VCaP (cell line): Measurements from ENCODE around the gene CEACAM5.

Experiments
- H3K27ac ChIP-seq: fragments of 450-650 bp; 2 replicates; pipeline ENCODE4 v1.5.1; 2017
- CTCF ChIP-seq: fragments of 450-650 bp; conservative IDR thresholded peaks from 2 replicates; pipeline ENCODE4 v1.5.1; 2017; ENCODE audit warnings: mild to moderate bottlenecking, moderate library complexity

The CEACAM5 gene

GRCh38 chr19:41708481-41708880 is at the start of gene CEACAM5:
Gene CEACAM5, plus strand, starts transcription at chr19:41708626. Its CDS starts 106 bp downstream, at chr19:41708732.
- TF ChIP-seq CTCF: no peak
- no peak within 1 kb of the TSS for H3K27ac ChIP-seq

- no peak overlapping the region for H3K27ac ChIP-seq
- TF ChIP-seq CTCF: no peak
Observed at GRCh38 chr19:41666075-41666474, 42.4 kb upstream of the CEACAM5 start.

GRCh38 chr19:41668315-41668714 is 40.1 kb upstream of the CEACAM5 start:
- TF ChIP-seq CTCF: no peak
- H3K27ac ChIP-seq: no peak overlapping the region

- TF ChIP-seq CTCF: no peak
- no peak overlapping the region for H3K27ac ChIP-seq
Observed at GRCh38 chr19:41670755-41671154, 37.7 kb upstream of the CEACAM5 start.

- TF ChIP-seq CTCF: no peak
Observed at GRCh38 chr19:41671486-41671885, 36.9 kb upstream of the CEACAM5 start.

GRCh38 chr19:41682437-41682836 is 26.0 kb upstream of the CEACAM5 start:
- TF ChIP-seq CTCF: no peak
- H3K27ac ChIP-seq: no peak overlapping the region

More at GRCh38 chr19:41671486-41671885, 36.9 kb upstream of the CEACAM5 start:
- no peak overlapping the region for H3K27ac ChIP-seq

GRCh38 chr19:41687419-41687818 is 21.0 kb upstream of the CEACAM5 start:
- no peak overlapping the region for H3K27ac ChIP-seq
- TF ChIP-seq CTCF: no peak

- no peak within 1 kb of the TSS for H3K27ac ChIP-seq
- no peak for TF ChIP-seq CTCF
Observed at GRCh38 chr19:41688098-41688497, 20.3 kb upstream of the CEACAM5 start, which contains the start of gene CEACAM7. Gene CEACAM7, minus strand, starts transcription at chr19:41688270. Its CDS starts 105 bp downstream, at chr19:41688165.
